Measurements from ENCODE around the gene CDIPT.

The CDIPT gene

GRCh38 chr16:29809031-29809747 lies 53.8 kb downstream of the CDIPT start:
- no peak for DNase-seq
